ENCODE results near the gene C14orf180.

The C14orf180 gene

GRCh38 chr14:104591031-104591430 is 11.5 kb downstream of the C14orf180 start:
- no peak overlapping the region for H3K4me3 ChIP-seq (ENCODE audit: low read depth, low read length)
- no peak for DNase-seq (ENCODE audit: low read depth)
- no peak for TF ChIP-seq CTCF (IDR thresholded peaks at IDR 0.05; ENCODE audit: insufficient read depth, low read depth, low read length, missing control alignments)

DNA sequence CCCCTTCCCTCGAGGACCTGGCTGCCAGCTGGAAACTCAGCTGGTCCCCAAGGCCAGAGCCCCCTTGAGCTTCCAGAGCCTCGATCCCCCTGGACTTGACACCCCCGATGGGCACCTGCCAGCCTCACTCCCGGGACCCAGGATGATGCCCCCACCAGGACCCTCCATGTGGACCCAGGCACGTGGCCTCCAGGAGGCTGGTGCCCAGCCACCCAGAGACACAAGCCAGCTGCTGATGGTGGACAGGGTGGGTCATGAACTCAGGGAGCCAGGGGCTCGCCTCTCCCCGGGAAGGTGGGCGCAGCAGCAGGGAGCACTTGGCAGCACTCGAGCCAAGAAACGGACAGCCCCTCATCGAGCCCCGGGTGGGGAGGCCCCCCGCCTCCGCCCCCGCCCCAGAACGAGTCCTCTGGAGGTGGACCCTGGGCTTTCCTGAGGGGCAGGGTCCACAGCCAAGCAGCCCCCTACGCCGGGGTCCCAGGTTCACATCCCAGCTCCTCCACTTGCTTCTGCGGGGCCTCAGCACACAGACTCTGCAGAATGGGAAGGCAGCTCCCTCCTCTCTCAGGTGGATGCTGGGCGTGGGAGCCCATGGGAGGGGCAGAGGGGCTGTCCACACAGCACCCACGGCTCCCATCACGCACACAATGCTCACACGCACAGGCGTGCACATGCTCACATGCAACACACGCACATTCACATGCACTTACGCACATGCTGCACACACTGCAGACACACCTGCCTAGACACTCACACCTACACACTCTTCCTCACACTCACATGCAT is 12.1 kb downstream of the C14orf180 start:
- TF ChIP-seq CTCF (IDR thresholded peaks at IDR 0.05; ENCODE audit: insufficient read depth, low read depth, low read length, missing control alignments): no peak
- no peak overlapping the region for H3K4me3 ChIP-seq (ENCODE audit: low read depth, low read length)
- DNase-seq (ENCODE audit: low read depth): no peak

GRCh38 chr14:104592292-104592672 is 12.7 kb downstream of the C14orf180 start:
- TF ChIP-seq CTCF (IDR thresholded peaks at IDR 0.05; ENCODE audit: insufficient read depth, low read depth, low read length, missing control alignments): no peak
- DNase-seq (ENCODE audit: low read depth): no peak
- H3K4me3 ChIP-seq (ENCODE audit: low read depth, low read length): no peak overlapping the region

- H3K4me3 ChIP-seq (ENCODE audit: low read depth, low read length): no peak overlapping the region
- no peak for DNase-seq (ENCODE audit: low read depth)
- TF ChIP-seq CTCF (IDR thresholded peaks at IDR 0.05; ENCODE audit: insufficient read depth, low read depth, low read length, missing control alignments): no peak
Measured at GRCh38 chr14:104592785-104593184, 13.2 kb downstream of the C14orf180 start.

- TF ChIP-seq CTCF (IDR thresholded peaks at IDR 0.05; ENCODE audit: insufficient read depth, low read depth, low read length, missing control alignments): no peak
- no peak for DNase-seq (ENCODE audit: low read depth)
- H3K4me3 ChIP-seq (ENCODE audit: low read depth, low read length): no peak overlapping the region
Measured at GRCh38 chr14:104593241-104593701, 13.7 kb downstream of the C14orf180 start.

DNA sequence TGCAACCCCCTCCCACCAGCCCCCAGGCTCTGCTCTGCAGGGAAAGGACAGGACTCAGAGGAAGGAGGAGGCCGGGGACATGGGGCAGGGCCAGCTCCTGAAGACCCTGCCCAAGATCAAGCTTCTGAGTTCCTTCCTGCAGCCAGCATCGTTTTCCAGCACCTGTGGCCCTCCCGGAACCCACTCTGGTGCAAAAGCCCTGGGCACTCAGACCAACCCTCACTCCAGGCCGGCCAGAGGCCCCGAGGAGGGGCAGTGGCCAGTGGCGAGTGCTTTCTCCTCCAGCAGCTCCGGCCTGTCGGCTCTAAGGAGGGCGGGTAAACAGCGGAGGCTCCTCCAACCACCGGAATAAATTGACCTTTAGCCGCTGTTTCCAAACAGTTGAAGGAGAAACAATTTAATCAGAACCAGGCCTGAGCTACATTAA is 14.2 kb downstream of the C14orf180 start:
- no peak for TF ChIP-seq CTCF (IDR thresholded peaks at IDR 0.05; ENCODE audit: insufficient read depth, low read depth, low read length, missing control alignments)
- no peak overlapping the region for H3K4me3 ChIP-seq (ENCODE audit: low read depth, low read length)
- DNase-seq (ENCODE audit: low read depth): no peak
